GM21390 (cell line): ENCODE data around the gene TMEM132D.

ENCODE experiments used
- ATAC-seq: cut with Tn5 transposase; IDR thresholded peaks from one replicate; pipeline ENCODE4 v1.9.1; 2021; ENCODE audit not compliant: unreplicated experiment

The TMEM132D gene

GRCh38 chr12:129028844-129029243, 875.0 kb downstream of the TMEM132D start:
- ATAC-seq: no peak

DNA sequence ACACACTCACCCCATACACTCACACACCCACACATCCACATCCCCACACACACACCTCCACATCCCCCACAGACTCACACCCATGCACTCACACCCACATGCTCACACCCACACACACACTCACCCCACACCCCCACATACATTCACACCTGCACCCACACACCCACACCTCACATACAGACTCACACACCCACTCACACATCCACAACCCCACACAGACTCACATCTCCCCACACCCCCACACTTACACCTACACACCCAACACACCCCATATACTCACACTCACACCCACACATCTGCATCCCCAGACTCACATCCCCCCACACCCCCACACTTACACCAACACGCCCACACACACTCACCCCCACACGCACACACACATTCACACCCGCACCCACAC, 878.8 kb downstream of the TMEM132D start:
- no peak for ATAC-seq
